WI38 (cell line): ENCODE measurements around the gene TMEM123.

ENCODE experiments used
- H3K4me3 ChIP-seq: 2 replicates; pipeline ENCODE4 v1.5.1; 2011; ENCODE audit warnings: low read depth, mild to moderate bottlenecking, control low read depth, low read length
- CTCF ChIP-seq: IDR thresholded peaks from 2 replicates; pipeline ENCODE4 v1.5.1; 2012; ENCODE audit warnings: low read depth, mild to moderate bottlenecking, control low read depth, low read length

The TMEM123 gene

GRCh38 chr11:102472127-102472526 lies 19.6 kb upstream of the TMEM123 start:
- no peak for TF ChIP-seq CTCF
- H3K4me3 ChIP-seq, result no peak overlapping the region

GRCh38 chr11:102471474-102471873 lies 18.9 kb upstream of the TMEM123 start:
- no peak for TF ChIP-seq CTCF

GRCh38 chr11:102470251-102470650 lies 17.7 kb upstream of the TMEM123 start:
- H3K4me3 ChIP-seq, result no peak overlapping the region
- TF ChIP-seq CTCF, result no peak

More at GRCh38 chr11:102471474-102471873, 18.9 kb upstream of the TMEM123 start:
- H3K4me3 ChIP-seq, result no peak overlapping the region

GRCh38 chr11:102469196-102469821 lies 16.7 kb upstream of the TMEM123 start:
- H3K4me3 ChIP-seq, result no peak overlapping the region
- TF ChIP-seq CTCF, result no peak

GRCh38 chr11:102468616-102469195 lies 16.1 kb upstream of the TMEM123 start:
- no peak for TF ChIP-seq CTCF
- no peak overlapping the region for H3K4me3 ChIP-seq

GRCh38 chr11:102467853-102468580 lies 15.5 kb upstream of the TMEM123 start:
- no peak overlapping the region for H3K4me3 ChIP-seq
- TF ChIP-seq CTCF, result no peak
